Activated CD4-positive, alpha-beta T cell treated with anti-CD3 and anti-CD28 coated beads for 4 hours (primary cell): Measurements from ENCODE around the gene FRAS1.
"Not testable (repeated sequence)": the region's sequence is repeated elsewhere in the genome, so short reads cannot be mapped to it uniquely, and the experiment has no call there.

ENCODE experiments used
- DNase-seq, 2 donors: peaks; one replicate each; pipeline ENCODE4 v3.0.0-alpha.2; 2020

FRAS1 gene

DNA sequence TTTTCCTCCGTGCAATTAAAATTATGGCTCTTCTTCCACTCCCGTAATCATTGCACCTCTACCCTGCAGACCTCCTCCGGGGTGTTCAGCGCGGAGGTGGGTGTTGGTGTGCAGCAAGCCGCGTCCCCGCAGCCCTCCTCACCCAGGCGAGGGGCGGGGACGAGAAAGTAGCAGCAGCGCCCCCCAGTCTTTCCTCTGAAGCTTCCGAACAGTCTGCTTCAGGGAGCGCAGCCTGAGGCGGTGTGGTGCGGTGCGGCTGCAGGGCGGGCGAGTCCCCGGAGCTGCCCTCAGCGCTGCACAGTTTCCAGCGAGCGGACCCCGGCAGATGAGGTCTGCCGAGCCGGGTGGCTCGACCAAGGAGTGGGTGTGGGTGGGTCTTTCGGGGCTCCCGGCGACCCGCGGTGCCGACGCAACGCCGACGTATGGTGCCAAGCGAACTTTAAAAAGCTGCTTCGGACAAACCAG lies at the start of gene FRAS1:
Gene FRAS1 (plus strand): TSS at position 189 of the 465 bp plus-strand sequence. CDS start 687 bp downstream, outside the sequence.
- DNase-seq = no peak

DNA sequence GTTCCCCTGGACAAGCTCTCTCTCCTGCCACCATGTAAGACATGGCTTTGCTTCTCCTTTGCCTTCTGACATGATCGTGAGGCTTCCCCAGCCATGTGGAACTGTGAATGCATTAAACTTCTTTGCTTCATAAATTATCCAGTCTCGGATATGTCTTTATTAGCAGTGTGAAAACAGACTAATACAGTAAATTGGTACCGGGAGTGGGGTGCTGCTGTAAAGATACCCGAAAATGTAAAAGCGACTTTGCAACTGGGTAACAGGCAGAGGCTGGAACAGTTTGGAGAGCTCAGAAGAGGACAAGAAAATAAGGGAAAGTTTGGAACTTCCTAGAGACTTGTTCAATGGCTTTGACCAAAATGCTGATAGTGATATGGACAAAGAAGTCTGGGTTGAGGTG lies 46.1 kb upstream of the FRAS1 start:
- not testable (repeated sequence) for DNase-seq

- no peak for DNase-seq
Measured at GRCh38 chr4:78014889-78015886, 41.9 kb upstream of the FRAS1 start.

GRCh38 chr4:78018271-78019049 lies 38.7 kb upstream of the FRAS1 start:
- no peak for DNase-seq

- no peak for DNase-seq
Measured at GRCh38 chr4:78019414-78019813, 37.7 kb upstream of the FRAS1 start.

- DNase-seq = no peak
Measured at GRCh38 chr4:78020677-78021076, 36.4 kb upstream of the FRAS1 start.

DNA sequence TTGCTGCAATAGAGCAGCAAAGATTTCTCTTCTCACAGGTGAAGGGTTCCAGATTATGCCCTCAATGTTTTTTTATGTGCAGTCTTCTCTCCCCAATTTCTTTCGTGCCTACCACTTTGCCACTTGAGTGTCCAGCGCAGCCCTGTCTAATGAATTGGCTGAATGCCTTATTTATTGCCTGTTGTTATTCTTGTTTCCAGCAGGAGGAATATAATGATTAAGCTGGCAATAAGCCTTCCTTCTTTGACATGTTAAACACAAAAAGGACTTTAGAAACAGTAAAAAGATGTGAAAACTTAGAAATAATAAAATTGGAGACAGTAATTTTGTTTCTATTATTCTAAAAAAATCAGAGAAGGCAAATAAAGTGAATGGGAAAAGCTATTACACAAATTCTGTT lies 34.6 kb upstream of the FRAS1 start:
- DNase-seq = no peak

DNA sequence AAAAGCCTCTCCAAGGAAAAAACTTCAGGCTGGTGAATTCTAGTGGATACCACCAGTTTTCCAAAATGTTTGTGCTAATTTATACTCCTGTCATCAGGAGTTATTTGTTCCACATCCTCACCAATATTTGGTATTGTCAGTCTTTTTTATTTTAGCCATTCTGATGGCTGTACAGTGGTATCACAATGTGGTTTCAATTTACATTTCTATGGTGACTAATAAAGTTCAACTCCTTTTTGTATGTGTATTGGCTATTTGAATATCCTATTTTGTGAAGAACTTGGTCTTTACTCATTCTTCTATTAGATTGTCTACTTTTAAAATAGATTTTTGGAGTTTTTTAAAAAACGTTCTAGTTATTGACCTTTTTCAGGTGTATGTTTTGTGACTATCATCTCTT lies 33.0 kb upstream of the FRAS1 start:
- DNase-seq = no peak

DNA sequence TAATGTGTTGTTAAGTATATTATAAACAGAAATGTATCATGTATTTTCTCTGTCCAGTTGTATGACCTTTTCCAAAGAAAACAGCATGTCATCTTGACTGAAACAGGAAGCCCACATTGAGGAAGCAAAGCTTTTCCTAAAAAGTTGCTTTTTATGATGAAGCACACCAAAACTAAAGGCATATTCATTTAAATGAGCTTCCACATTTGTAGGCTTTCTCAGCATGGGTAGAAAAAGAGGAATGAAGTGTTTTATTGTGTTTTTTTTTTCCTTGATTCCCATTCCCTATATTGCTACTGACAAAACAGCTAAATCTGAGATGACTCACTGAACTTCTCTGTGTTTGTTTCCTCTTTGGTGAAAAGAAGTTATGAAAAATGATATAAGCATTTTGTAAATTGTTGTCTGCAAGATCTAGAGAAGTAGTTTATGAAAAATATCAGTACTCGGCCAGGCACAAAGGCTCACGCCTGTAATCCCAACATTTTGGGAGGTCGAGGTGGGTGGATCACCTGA lies 32.5 kb upstream of the FRAS1 start:
- no peak for DNase-seq

DNA sequence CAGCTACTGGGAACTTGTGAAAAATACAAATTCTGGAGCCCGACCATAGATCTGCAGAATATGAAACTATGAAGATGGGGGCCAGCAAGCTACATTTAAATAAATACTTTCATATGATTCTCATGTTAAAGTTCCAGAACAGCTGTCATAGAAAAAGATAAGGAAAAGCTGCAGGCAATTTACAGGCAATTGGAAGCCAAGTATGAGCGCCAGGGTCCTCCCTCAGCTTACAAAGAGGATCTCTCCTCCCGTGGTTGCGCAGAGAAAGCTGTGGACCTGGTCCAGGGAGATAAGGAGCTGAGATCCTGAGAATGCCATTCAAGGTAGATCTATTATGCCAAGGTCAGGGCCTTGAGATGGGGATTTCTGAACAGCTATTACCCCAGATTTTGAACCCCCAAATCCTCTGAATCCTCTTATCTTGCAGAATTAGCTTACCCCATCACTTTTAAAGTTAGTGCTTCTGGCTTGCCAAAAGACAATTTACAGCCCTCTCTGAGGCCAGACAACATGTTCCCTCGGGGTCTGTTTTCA lies 25.6 kb upstream of the FRAS1 start:
- DNase-seq = no peak

DNA sequence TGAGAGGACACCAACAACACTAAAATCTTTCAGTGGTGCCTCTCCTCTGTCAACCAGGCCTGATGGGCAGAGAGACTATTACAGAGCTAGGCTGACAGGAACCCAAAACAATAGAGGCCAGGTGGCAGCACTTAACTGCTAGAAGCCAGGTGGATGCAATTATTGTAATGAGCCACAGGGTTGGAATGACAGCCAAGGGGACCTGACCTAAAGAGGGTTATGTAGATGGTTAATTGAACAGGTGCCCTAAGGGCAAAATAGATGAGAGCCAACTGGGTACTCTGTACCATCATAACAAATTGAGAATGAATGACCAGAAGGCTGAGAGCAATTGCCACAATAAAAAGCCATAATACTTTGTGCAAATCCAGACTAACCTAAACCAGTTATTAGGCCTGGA lies 24.7 kb upstream of the FRAS1 start:
- no peak for DNase-seq

GRCh38 chr4:78032929-78033328 lies 24.2 kb upstream of the FRAS1 start:
- DNase-seq = no peak

GRCh38 chr4:78033861-78034260 lies 23.3 kb upstream of the FRAS1 start:
- DNase-seq = no peak

DNA sequence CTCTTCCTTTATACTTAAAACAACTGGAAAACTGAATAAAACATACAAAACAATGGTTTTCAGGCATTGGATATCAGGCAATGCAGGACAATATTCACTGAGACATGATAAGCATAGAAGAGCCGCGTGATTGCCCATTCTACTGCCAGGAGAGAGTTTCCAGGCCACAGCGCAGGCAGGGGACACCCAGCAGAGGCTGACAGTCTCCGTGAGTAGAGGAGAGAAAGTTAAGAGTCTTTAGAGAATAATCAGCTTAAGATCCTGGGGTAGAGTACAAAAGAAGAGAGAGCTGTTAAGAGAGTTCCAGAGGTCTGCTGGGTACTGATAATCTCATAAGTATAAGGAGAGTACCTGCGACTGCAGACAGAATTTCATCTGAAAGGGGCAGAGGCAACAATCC lies 18.4 kb upstream of the FRAS1 start:
- DNase-seq = no peak

GRCh38 chr4:78039678-78040077 lies 17.4 kb upstream of the FRAS1 start:
- DNase-seq = no peak

DNA sequence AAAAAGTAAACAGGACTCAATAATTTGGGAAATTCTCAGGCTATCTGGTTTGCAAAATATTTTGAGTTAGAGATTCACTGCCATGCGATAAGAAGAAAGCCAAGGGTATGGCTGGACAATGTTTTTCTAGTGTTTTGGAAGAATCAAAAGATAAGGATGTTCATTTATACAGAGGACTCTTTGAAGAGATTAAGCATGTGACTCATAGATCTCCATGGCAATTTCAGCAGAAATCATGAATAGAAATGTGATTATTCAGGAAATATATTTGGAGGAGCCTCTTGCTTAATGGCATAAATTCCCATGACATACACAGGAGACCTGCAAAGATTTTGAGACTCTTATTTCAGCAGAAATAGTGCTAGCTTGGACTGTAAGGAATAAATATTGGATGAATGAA lies 16.7 kb upstream of the FRAS1 start:
- no peak for DNase-seq

- DNase-seq = no peak
Measured at GRCh38 chr4:78047366-78047765, 9.8 kb upstream of the FRAS1 start.

GRCh38 chr4:78056265-78057129 lies 626 bp upstream of the FRAS1 start:
- DNase-seq = no peak

DNA sequence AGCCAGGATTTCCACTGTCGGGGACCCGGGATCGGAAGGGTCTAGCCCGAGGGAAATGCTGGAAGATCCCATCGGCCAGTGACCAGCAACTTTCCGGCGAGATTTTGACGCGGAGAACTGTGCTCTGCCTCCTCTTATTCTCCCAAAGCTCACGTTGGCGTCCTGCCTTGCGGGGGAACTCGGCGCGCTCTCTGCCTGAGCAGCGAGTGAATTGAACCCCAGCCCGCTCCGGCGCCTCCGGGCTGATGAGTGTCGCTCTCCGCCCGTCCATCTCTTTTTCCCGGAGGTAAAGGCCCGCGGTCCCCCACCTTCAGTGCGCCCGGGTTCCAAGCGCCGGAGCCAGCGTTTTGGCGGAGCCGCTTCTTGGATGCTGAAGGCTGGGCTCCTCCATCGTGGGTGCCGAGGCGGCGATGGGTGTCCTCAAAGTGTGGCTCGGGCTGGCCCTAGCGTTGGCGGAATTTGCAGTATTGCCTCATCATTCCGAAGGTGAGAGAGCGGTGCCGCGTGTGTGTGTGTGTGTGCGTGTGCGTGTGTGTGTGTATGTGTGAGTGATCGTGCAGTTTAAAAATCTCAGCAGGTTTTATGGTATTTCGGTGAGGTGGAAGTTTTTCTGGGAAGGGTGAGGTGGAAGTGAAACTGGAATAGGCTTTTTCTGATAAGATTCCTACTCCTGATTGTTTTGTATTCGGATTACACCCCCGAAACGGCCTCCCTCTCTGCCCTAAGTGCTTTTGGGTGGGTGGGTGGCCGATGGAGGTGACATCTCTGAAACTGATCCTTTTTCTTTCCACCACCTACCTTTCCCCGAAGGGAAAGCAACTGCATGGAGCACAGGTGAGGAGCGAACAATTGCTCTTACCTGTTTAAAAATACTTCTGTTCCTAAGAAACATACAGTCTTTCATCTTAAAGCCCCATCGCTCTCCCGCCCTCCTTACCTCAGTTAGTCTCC lies 752 bp downstream of the FRAS1 start:
- peak in 1 of 2 donors; percentile 9 for DNase-seq

- no peak for DNase-seq
Measured at GRCh38 chr4:78058591-78059523, 1.7 kb downstream of the FRAS1 start.
